GM19372 (cell line): ENCODE results near the gene PREPL.

ENCODE experiments used
- ATAC-seq: cut with Tn5 transposase; IDR thresholded peaks from one replicate; pipeline ENCODE4 v1.9.1; 2021; ENCODE audit warnings: mild to moderate bottlenecking, low read depth, moderate library complexity; ENCODE audit not compliant: unreplicated experiment

PREPL gene

DNA sequence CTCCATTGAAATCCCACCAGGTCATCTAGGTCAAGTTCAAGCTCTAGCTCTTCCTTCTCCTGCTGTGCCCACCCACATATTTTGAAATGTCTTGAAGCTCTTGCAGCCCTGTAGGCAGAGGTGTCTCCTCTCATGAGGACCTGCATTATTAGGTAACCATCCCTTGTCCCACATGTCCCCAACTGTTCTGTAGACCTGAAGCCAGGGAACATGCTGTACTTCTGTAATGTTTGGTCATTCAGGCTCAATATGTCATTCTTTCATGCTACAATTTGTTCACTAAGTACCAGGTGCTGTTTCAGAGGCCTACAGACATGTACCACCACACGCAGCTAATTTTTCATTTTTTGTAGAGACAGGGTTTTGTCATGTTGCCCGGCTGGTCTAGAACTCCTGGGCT, 63.9 kb downstream of the PREPL start:
- no peak for ATAC-seq

GRCh38 chr2:44296653-44297052, 64.6 kb downstream of the PREPL start:
- no peak for ATAC-seq

- no peak for ATAC-seq
Observed at GRCh38 chr2:44295633-44296359, 65.5 kb downstream of the PREPL start.

GRCh38 chr2:44295113-44295512, 66.2 kb downstream of the PREPL start:
- ATAC-seq, result no peak

DNA sequence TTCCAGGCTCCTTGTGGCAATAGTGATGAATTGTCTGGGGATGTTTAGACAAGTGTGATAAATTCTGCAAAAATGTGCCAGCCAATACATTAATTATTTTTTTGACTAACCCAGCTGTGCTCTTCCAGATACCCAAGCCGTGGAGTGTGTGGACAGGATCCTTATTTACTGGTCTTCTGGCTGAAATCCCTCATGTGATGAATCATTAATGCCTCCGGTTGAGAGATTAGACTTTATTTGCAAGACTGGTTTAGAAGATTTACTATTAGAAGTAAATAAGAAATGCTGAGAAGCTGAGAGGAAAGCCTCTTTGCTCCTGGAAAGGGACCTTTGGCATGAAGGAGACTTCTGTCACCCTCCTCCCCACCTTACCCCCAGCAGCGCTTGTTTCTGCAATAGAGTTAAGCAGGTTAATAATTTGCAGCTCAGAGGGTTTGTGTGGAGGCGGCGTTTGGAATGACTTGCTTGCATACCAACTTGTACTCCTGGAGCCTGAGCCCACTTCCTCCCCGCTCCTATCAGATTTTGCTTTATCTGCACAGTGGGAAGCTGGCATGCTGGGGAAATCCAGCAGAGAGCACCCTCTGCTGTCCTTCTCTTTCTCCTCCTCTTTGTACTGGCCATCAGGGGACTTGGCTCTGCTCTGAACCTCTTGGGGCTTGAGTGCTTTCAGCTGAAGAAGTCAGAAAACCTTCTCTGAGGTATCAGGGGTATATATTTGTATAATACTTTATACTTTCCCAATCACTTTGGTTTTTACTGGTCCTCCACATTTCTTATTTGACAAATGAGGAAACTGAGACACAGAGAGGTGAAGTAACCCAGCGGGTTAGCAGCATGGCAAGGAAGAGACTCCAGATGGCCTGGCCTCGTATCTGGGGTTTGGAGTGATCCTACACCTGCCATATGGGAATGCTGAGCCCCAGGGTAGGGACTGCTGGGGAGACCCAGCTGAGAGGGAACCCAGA, 69.7 kb downstream of the PREPL start:
- no peak for ATAC-seq

- ATAC-seq, result no peak
Observed at GRCh38 chr2:44290261-44290660, 71.0 kb downstream of the PREPL start.

DNA sequence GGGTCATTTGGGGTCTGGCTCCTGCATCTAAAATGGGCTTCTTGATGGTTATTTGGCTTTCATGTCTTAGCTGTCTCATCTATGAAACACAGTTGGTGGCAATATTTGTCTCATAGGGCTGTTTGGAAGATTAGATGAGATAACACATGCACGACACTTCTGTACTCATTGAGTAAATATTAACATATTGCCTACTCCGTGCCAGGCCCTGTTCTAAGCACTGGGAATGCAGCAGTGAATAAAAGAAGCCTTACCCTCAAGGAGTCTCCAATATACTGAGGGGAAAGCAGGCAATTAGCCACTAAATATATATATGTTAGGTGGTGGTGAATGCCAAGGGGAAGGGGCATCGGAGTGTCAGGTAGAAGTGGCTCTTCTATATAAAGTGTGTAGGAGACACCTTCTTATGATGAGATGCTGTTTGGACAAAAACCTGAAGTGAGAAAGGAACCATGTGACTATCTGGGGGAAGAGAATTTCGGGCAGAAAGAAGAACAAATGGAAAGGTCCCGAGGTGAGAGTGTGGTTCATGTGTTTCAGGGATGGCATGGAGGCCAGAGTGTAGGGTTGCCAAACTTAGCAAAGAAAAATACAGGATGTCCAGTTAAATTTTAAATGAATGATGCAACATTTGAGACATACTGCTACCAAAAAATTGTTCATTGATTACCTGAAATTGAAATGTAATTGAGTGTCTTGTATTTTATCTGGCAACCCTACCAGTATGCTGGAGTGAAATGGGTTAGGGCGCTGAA, 74.2 kb downstream of the PREPL start:
- no peak for ATAC-seq

DNA sequence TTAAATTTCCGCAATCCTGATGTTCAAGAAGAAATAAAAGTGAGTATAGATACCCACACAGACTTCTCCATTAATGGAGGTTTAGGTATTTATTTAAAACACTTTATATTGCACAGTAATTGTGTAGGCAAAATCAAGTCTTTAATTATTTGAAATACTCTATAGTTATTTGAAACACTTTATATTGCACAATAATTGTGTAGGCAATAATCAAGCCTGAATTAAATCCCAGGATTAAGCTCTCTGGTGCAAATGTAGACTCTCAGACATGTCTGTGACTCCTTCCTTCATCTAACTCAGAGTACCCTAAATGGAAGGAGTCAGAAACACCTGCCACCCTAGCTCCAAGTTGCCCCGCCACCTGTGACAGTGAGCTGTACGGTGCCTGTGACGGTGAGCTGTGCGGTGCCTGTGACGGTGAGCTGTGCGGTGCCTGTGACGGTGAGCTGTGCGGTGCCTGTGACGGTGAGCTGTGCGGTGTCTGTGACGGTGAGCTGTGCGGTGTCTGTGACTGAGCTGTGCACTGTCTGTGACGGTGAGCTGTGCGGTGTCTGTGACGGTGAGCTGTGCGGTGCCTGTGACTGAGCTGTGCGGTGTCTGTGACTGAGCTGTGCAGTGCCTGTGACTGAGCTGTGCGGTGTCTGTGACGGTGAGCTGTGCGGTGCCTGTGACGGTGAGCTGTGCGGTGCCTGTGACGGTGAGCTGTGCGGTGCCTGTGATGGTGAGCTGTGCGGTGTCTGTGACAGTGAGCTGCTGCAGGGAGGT, 75.0 kb downstream of the PREPL start:
- no peak for ATAC-seq

DNA sequence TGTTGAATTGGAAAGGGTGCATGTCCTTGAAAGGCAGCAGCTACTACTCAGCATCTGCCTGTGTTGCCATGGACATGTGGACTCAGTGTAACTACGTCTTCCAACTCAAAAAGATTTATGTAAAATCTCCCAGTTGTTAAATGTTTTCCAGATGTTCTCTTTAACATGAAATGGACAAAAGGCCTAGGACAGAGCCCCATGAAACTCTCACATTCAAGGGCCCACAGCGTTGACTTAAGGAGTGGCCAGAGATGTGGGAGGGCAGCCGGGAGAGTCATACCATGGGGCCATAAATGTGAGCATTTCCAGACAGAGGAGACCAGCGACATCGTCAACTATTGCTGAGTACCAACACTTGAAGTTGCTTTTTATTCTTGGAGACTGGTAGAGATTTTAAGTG, 76.1 kb downstream of the PREPL start:
- ATAC-seq, result no peak

GRCh38 chr2:44283116-44283666, 78.1 kb downstream of the PREPL start:
- ATAC-seq, result no peak

DNA sequence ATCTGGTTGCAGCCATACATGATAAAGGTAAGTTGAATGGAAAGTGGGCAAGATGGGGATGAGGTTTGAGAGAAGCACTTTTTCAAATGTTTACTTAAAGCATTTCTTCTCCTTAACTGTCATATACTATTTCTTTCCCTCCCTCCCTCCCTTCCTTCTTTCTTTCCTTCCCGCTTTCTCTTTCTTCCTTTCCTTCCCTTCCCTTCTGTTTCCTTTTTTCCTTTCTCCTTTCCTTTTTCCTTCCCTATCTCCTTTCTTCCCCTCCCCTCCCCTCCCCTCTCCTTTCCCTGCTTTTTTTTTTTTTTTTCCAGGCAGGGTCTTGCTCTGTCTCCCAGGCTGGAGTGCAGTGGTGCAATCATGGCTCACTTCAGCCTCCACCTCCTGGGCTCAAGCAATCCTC, 80.4 kb downstream of the PREPL start:
- no peak for ATAC-seq

GRCh38 chr2:44277541-44277940, 83.8 kb downstream of the PREPL start:
- no peak for ATAC-seq

GRCh38 chr2:44275927-44276303, 85.4 kb downstream of the PREPL start:
- ATAC-seq, result no peak

- no peak for ATAC-seq
Observed at GRCh38 chr2:44273596-44273995, 87.7 kb downstream of the PREPL start.

GRCh38 chr2:44273076-44273475, 88.2 kb downstream of the PREPL start:
- ATAC-seq, result no peak

DNA sequence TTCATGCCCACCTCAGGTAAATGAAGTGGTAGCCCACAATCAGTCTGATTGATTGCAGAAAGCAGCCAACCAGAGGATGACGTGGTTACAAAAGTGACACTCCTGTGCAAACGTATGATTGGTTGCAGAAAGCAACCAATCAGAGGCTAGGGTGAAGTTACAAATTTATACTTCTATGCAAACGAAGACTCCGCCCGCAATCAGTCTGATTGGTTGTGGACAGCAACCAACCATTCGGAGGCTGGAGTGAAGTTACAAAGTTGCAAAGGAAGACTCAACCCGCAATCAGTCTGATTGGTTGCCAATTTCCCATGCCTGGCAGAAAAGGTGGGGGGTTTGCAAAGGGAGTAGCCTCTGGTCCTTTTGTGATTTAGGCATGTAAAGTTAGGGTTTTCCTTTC, 90.0 kb downstream of the PREPL start:
- no peak for ATAC-seq

- no peak for ATAC-seq
Observed at GRCh38 chr2:44269831-44270230, 91.5 kb downstream of the PREPL start.

DNA sequence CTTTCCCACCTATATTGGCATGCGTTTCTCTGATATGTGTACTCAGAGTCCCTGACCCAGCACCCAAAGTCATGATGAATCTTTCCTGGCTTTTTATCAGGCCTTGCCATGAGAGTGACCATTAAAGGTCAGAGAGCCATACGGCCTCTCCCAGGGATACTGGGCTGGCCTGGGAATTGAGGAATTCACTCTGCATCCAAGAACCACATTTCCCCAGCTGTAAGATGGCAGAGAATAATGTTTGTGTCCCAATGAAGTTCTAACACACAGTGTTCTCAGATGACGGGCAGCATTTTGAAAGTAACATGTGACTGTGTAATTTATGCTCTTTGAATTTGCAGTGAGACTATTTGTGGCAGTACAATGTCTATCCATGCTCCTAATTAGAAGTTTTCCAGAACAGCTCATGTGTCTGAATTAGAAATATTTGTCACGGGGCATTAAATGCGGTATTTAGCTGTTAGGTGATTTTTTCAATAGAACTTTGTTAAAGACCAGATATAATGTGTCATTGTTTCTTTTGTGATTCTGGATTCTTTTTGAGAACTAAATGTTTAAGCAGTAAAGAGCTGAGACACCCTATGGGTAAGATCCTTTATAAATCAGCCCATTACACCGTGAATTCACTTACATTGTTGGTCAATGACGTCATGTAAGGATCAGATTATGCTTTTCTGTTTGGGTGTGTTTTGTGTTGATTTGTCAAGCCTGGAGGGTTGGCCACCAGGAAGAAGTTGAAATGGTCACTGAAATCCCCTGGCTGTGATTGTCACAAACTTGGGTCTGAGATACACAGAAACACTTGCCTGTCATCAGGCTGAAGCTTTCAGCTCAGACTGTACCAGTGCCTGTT, 93.3 kb downstream of the PREPL start:
- ATAC-seq, result no peak
